Smooth muscle cell (in vitro differentiated cells): ENCODE measurements around the gene NELFCD. TPM values are rescaled to one million over a fixed set of nuclear protein-coding genes. Genes with fewer than 3 reads are reported as not detected.

Experiments
- DNase-seq: peaks from one replicate; lab custom pipeline; 2025; ENCODE audit not compliant: unreplicated experiment; lab: John Stamatoyannopoulos, UW
- H2AFZ ChIP-seq: fragments of 200-600 bp; sonication (generic); 2 replicates; pipeline ENCODE4 v1.6.0; 2016; ENCODE audit warnings: antibody characterized with exemption, low read depth, mild to moderate bottlenecking
- H3F3A ChIP-seq: fragments of 200-600 bp; sonication (generic); 2 replicates; pipeline ENCODE4 v1.6.0; 2017; ENCODE audit warnings: antibody characterized with exemption, low read depth
- H3K27ac ChIP-seq: fragments of 200-600 bp; sonication (generic); 2 replicates; pipeline ENCODE4 v1.5.1; 2016; ENCODE audit warnings: low read depth, mild to moderate bottlenecking
- H3K27me3 ChIP-seq: fragments of 200-600 bp; sonication (generic); 2 replicates; pipeline ENCODE4 v1.6.1; 2016; ENCODE audit warnings: low read depth, mild to moderate bottlenecking
- H3K36me3 ChIP-seq: fragments of 200-600 bp; sonication (generic); 2 replicates; pipeline ENCODE4 v1.5.1; 2016; ENCODE audit warnings: low read depth
- H3K4me1 ChIP-seq: fragments of 200-600 bp; sonication (generic); 2 replicates; pipeline ENCODE4 v1.5.1; 2016; ENCODE audit warnings: low read depth
- H3K4me2 ChIP-seq: fragments of 200-600 bp; sonication (generic); 2 replicates; pipeline ENCODE4 v1.6.0; 2016; ENCODE audit warnings: mild to moderate bottlenecking
- H3K4me3 ChIP-seq: fragments of 200-600 bp; sonication (generic); 2 replicates; pipeline ENCODE4 v1.5.1; 2016; ENCODE audit warnings: mild to moderate bottlenecking
- H3K79me2 ChIP-seq: fragments of 200-600 bp; sonication (generic); 2 replicates; pipeline ENCODE4 v1.6.0; 2016; ENCODE audit warnings: low read depth, mild to moderate bottlenecking
- H3K9ac ChIP-seq: fragments of 200-600 bp; sonication (generic); 2 replicates; pipeline ENCODE4 v1.6.0; 2016; ENCODE audit warnings: low read depth
- H3K9me3 ChIP-seq: fragments of 200-600 bp; sonication (generic); replicated peaks from 2 replicates; pipeline ENCODE4 v1.5.1; 2016; ENCODE audit warnings: low read depth
- H4K20me1 ChIP-seq: fragments of 200-600 bp; sonication (generic); 2 replicates; pipeline ENCODE4 v1.6.0; 2016; ENCODE audit warnings: low read depth
- CTCF ChIP-seq: fragments of 200-600 bp; sonication (generic); IDR thresholded peaks from 2 replicates; pipeline ENCODE4 v1.5.1; 2017; ENCODE audit warnings: borderline replicate concordance, mild to moderate bottlenecking, antibody characterized with exemption; ENCODE audit not compliant: insufficient read depth, poor library complexity, severe bottlenecking
- WGBS: methylation state at CpG from one replicate; pipeline ENCODE4 v1.1.7; 2016; ENCODE audit warnings: low lambda C conversion rate; 5-methylcytosine and 5-hydroxymethylcytosine counted together
- polyA plus RNA-seq: library from polyadenylated mRNA; unstranded; fragments of >200 nt; fragmentation: Nextera tagmentation; extraction: Ambion mirVana; gene quantifications from 2 replicates; pipeline ENCODE4 v1.2.1, GENCODE V29; 2016
- total RNA-seq: library from RNA; depleted of rRNA; stranded (reverse); fragments of >200 nt; gene quantifications from 2 replicates; pipeline ENCODE4 v1.2.3, GENCODE V29; 2014

Gene NELFCD
- total and polyA plus RNA-seq, 2 experiments from 2014 or later = 25.4 to 40.3 TPM

DNA sequence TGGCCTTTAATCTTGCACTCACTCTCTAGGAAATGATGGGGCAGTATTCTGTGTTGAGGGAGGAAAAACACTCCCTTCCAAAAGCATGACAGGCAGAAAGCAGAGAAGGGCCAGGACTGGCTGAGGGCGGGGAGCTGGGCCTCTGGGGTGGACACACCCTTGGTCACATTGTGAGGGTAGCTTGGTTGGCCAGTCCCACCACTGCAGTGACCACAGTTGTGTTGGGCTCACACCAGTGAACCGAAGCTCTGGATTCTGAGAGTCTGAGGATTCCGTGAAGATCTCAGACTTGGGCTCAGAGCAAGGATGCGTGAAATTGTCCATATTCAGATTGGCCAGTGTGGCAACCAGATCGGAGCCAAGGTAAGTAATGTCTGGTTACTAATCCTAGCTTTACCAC lies 38.2 kb downstream of the NELFCD start, which contains the start of gene TUBB1:
Gene TUBB1 (plus strand): TSS at position 213 of the 400 bp plus-strand sequence. CDS start 94 bp downstream, at position 307.
- no peak for DNase-seq
- H3K27me3 ChIP-seq = no peaks in the 10 kb centered on the region
- peaks cover 6% of the 10 kb centered on the region for H3K79me2 ChIP-seq
- no peak within 1 kb of the TSS for H3K9ac ChIP-seq
- H4K20me1 ChIP-seq = peaks cover 23% of the 10 kb centered on the region
- H3K9me3 ChIP-seq = no peaks in the 10 kb centered on the region
- peaks cover 6% of the 10 kb centered on the region for H3F3A ChIP-seq
- H3K4me1 ChIP-seq = no peaks in the 10 kb centered on the region
- WGBS = 94% methylated on average over 5 of the region's 5 CpGs
- no peaks in the 10 kb centered on the region for H3K36me3 ChIP-seq
- H3K4me3 ChIP-seq = no peak within 1 kb of the TSS
- TF ChIP-seq CTCF = no peak
- H2AFZ ChIP-seq = no peak within 1 kb of the TSS
- no peak within 1 kb of the TSS for H3K27ac ChIP-seq
- no peak within 1 kb of the TSS for H3K4me2 ChIP-seq

DNA sequence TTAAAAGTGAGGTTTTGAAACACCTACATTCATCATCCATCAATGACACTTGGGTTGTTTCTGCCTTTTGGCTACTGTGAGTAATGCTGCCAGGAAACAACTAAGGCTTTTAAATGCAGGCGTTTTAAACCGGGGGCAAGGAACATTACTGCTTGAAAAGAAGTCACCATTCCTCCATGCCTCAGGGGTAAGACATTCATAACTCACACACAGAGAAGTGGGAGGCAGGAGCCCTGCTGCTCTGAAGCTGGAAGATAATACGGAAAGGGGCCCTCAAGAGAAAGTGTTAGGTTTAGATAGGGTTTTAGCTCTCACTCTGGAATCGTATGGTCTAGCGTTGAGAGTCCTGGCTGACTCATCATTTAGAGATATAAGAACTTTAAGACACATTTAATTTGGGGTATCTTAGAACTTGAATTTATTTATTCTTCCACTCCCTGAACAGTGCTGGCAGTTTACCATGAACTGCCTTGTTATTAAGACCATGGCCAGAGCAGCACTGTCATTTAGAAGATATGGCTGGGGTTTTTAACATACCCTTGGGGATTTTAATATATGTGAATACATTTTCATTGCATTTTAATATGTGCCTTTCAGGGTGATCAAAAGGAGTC lies 40.0 kb downstream of the NELFCD start:
- WGBS = 0% methylated on average over 5 of the region's 5 CpGs
- H3K9ac ChIP-seq = no peak overlapping the region
- H3K4me3 ChIP-seq = no peak overlapping the region
- H3F3A ChIP-seq = peaks cover 6% of the 10 kb centered on the region
- peaks cover 18% of the 10 kb centered on the region for H3K79me2 ChIP-seq
- peak overlapping the region; percentile 54 for H3K4me2 ChIP-seq
- H3K9me3 ChIP-seq = no peaks in the 10 kb centered on the region
- H3K27me3 ChIP-seq = no peaks in the 10 kb centered on the region
- no peak for TF ChIP-seq CTCF
- no peak for DNase-seq
- peaks cover 40% of the 10 kb centered on the region for H4K20me1 ChIP-seq
- peaks cover 2% of the 10 kb centered on the region for H3K36me3 ChIP-seq
- no peak overlapping the region for H2AFZ ChIP-seq
- no peaks in the 10 kb centered on the region for H3K4me1 ChIP-seq
- H3K27ac ChIP-seq = peak overlapping the region; percentile 85

DNA sequence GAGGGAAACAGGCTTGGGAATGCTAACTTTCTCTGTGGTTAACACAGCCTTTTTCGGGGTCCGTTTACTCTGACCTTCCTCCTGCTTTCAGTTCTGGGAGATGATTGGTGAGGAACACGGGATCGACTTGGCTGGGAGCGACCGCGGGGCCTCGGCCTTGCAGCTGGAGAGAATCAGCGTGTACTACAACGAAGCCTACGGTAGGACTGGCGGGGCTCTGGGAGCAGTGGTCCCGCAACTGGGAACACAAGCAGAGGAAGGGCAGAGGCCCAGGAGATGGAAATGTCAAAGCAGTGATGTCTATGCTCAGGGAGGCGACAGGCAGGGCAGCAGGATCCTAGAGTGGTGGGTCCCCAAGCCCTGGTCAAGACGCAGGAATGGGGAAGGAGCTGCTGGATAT lies 41.7 kb downstream of the NELFCD start:
- 98% methylated on average over 15 of the region's 15 CpGs for whole genome bisulfite sequencing
- no peak for DNase-seq
- H3K79me2 ChIP-seq = peaks cover 35% of the 10 kb centered on the region
- H3F3A ChIP-seq = peaks cover 6% of the 10 kb centered on the region
- no peak overlapping the region for H3K9ac ChIP-seq
- H3K4me2 ChIP-seq = no peak overlapping the region
- no peak overlapping the region for H3K4me3 ChIP-seq
- H3K4me1 ChIP-seq = no peaks in the 10 kb centered on the region
- peaks cover 3% of the 10 kb centered on the region for H3K36me3 ChIP-seq
- peaks cover 57% of the 10 kb centered on the region for H4K20me1 ChIP-seq
- TF ChIP-seq CTCF = no peak
- no peaks in the 10 kb centered on the region for H3K9me3 ChIP-seq
- H3K27ac ChIP-seq = no peak overlapping the region
- H2AFZ ChIP-seq = no peak overlapping the region
- H3K27me3 ChIP-seq = no peaks in the 10 kb centered on the region

DNA sequence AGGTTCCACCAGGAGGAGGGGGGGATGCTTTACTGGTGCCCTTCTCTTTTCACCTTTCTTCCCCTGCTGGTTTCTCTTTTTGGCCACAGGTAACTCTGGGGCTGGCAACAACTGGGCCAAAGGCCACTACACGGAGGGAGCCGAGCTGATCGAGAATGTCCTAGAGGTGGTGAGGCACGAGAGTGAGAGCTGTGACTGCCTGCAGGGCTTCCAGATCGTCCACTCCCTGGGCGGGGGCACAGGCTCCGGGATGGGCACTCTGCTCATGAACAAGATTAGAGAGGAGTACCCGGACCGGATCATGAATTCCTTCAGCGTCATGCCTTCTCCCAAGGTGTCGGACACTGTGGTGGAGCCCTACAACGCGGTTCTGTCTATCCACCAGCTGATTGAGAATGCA lies 42.6 kb downstream of the NELFCD start:
- H3K9me3 ChIP-seq = no peaks in the 10 kb centered on the region
- peaks cover 8% of the 10 kb centered on the region for H3K4me1 ChIP-seq
- no peak for DNase-seq
- 91% methylated on average over 13 of the region's 13 CpGs for WGBS
- H3K36me3 ChIP-seq = peaks cover 3% of the 10 kb centered on the region
- H3K79me2 ChIP-seq = peaks cover 44% of the 10 kb centered on the region
- peaks cover 66% of the 10 kb centered on the region for H4K20me1 ChIP-seq
- no peak for TF ChIP-seq CTCF
- H3F3A ChIP-seq = peaks cover 6% of the 10 kb centered on the region
- H3K4me3 ChIP-seq = no peak overlapping the region
- H3K27ac ChIP-seq = no peak overlapping the region
- H3K27me3 ChIP-seq = no peaks in the 10 kb centered on the region
- H3K4me2 ChIP-seq = no peak overlapping the region
- no peak overlapping the region for H3K9ac ChIP-seq
- H2AFZ ChIP-seq = no peak overlapping the region
